HepG2 (cell line): ENCODE results near the gene ZKSCAN3. TPM values are rescaled to one million over a fixed set of nuclear protein-coding genes. Genes with fewer than 3 reads are reported as not detected.
A peak's percentile ranks its signal among the peaks of the same experiment; 100 is the strongest.

ENCODE experiments used
- ATAC-seq: fragments of 200-7000 bp; cut with Tn5 transposase; 3 replicates; pipeline ENCODE4 v1.9.1; 2020; ENCODE audit warnings: mild to moderate bottlenecking, moderate library complexity
- BruUV-seq: library from RNA; stranded (reverse); fragments of 400-500 nt; replicated peaks from 2 replicates; lab custom pipeline; 2021; lab: Mats Ljungman, UMichigan
- CTCF ChIA-PET: fragments of 300-600 bp; formaldehyde crosslinking; extraction: SDS; loops from one replicate; lab custom pipeline; 2021; ENCODE audit warnings: low total read pairs, inconsistent platforms, low intra/inter-chr PET ratio; lab: Yijun Ruan, JAX
- POLR2A ChIA-PET: fragments of 350-600 bp; sonication (Branson Sonifier 250); formaldehyde crosslinking; loops from one replicate; lab custom pipeline; 2020; ENCODE audit warnings: antibody characterized with exemption, inconsistent platforms; lab: Yijun Ruan, JAX
- DNase-seq: peaks from one replicate; pipeline ENCODE4 v3.0.0-alpha.2; 2015; ENCODE audit warnings: low spot score
- FAIRE-seq: peaks from 3 replicates; lab custom pipeline; 2011; peaks lifted over from hg19 to GRCh38; lab: Jason Lieb, UNC
- H2AFZ ChIP-seq: one replicate; pipeline ENCODE4 v1.6.1; 2011; ENCODE audit warnings: low read length, inconsistent platforms
- H3K27ac ChIP-seq: fragments of 300-600 bp; 3 replicates; pipeline ENCODE4 v1.8.0; 2011; ENCODE audit warnings: mixed run types, mild to moderate bottlenecking, mixed read lengths, low read length, inconsistent platforms; ENCODE audit not compliant: insufficient read depth; ENCODE audit errors: extremely low read length
- H3K27me3 ChIP-seq, 2 experiments: fragments of 200-600 bp in 1 of 2; 2 replicates in 1 of 2; 3 replicates in 1 of 2; pipeline versions ENCODE4 v1.6.0 to v1.8.0; 2011; ENCODE audit warnings: low read length in 2 of 2, mild to moderate bottlenecking in 2 of 2, moderate library complexity in 2 of 2, inconsistent platforms in 1 of 2; ENCODE audit not compliant: insufficient read depth in 2 of 2, control insufficient read depth in 1 of 2
- H3K36me3 ChIP-seq, 2 experiments: fragments of 200-600 bp in 1 of 2; replicated peaks in 1 of 2; 2 replicates in 1 of 2; 3 replicates in 1 of 2; pipeline versions ENCODE4 v1.5.1 to v1.8.0; 2011; ENCODE audit warnings: low read length in 2 of 2, inconsistent platforms in 1 of 2; ENCODE audit not compliant: insufficient read depth in 2 of 2, control insufficient read depth in 1 of 2
- H3K4me1 ChIP-seq: 2 replicates; pipeline ENCODE4 v1.5.1; 2012; ENCODE audit warnings: low read length, inconsistent platforms; ENCODE audit not compliant: insufficient read depth
- H3K4me2 ChIP-seq: 2 replicates; pipeline ENCODE4 v1.6.0; 2011; ENCODE audit warnings: low read depth, low read length, inconsistent platforms
- H3K4me3 ChIP-seq, 3 experiments: fragments of 200-600 bp in 1 of 3; sonication (generic), shearing (Covaris generic) in 1 of 3; replicated peaks in 1 of 3; 2 replicates each; pipeline ENCODE4 v1.5.1; 2011 to 2016; ENCODE audit warnings: low read length in 3 of 3, inconsistent platforms in 2 of 3, low read depth in 2 of 3, mild to moderate bottlenecking in 2 of 3, control low read depth in 1 of 3, mixed read lengths in 1 of 3; ENCODE audit not compliant: insufficient read depth in 1 of 3
- H3K79me2 ChIP-seq: one replicate; pipeline ENCODE4 v1.6.1; 2011; ENCODE audit warnings: low read length, inconsistent platforms; ENCODE audit not compliant: insufficient read depth
- H3K9ac ChIP-seq: 2 replicates; pipeline ENCODE4 v1.6.0; 2011; ENCODE audit warnings: mild to moderate bottlenecking, low read depth, low read length, inconsistent platforms; ENCODE audit not compliant: insufficient read depth
- H3K9me3 ChIP-seq: 2 replicates; pipeline ENCODE4 v1.5.1; 2012; ENCODE audit warnings: mild to moderate bottlenecking, low read length
- H4K20me1 ChIP-seq: 2 replicates; pipeline ENCODE4 v1.6.0; 2011; ENCODE audit warnings: inconsistent platforms, mild to moderate bottlenecking, low read length, moderate library complexity; ENCODE audit not compliant: insufficient read depth
- ARID3A ChIP-seq: IDR thresholded peaks from 2 replicates; pipeline ENCODE4 v1.6.1; 2012; ENCODE audit warnings: low read depth, low read length, improper control_type of control experiment
- DR1 ChIP-seq: sonication (generic); formaldehyde crosslinking; IDR thresholded peaks from 2 replicates; pipeline ENCODE4 v1.8.0; 2021; ENCODE audit warnings: mild to moderate bottlenecking, missing genetic modification reagents, inconsistent platforms
- FOXA1 ChIP-seq, 2 experiments: fragments of 450-650 bp in 1 of 2; sonication (generic) in 1 of 2; formaldehyde crosslinking in 1 of 2; IDR thresholded peaks; 2 replicates each; pipeline versions ENCODE4 v1.4.0 to v1.6.1; 2016 to 2020; ENCODE audit warnings: missing genetic modification reagents in 1 of 2
- FOXP1 ChIP-seq, 2 experiments: fragments of 450-650 bp in 1 of 2; IDR thresholded peaks; 2 replicates each; pipeline ENCODE4 v1.6.1; 2017 to 2018; ENCODE audit warnings: antibody characterized with exemption in 1 of 2
- HNRNPK ChIP-seq: fragments of 200-400 bp; formaldehyde crosslinking; IDR thresholded peaks from 2 replicates; pipeline ENCODE4 v1.6.1; 2018; ENCODE audit warnings: low read length, low read depth, moderate library complexity, mild to moderate bottlenecking; ENCODE audit not compliant: poor library complexity, severe bottlenecking
- HOXA5 ChIP-seq: sonication (generic); formaldehyde crosslinking; IDR thresholded peaks from 2 replicates; pipeline ENCODE4 v1.4.0; 2020; ENCODE audit warnings: missing genetic modification reagents
- NONO ChIP-seq, 2 experiments: fragments of 450-650 bp in 1 of 2; sonication (generic) in 1 of 2; formaldehyde crosslinking in 1 of 2; IDR thresholded peaks in 1 of 2; conservative IDR thresholded peaks in 1 of 2; 2 replicates each; pipeline versions ENCODE4 v1.6.1 to v1.8.0; 2017 to 2022; ENCODE audit warnings: mild to moderate bottlenecking in 1 of 2, missing genetic modification reagents in 1 of 2, moderate library complexity in 1 of 2
- NR2F2 ChIP-seq: IDR thresholded peaks from 2 replicates; pipeline ENCODE4 v1.6.1; 2012; ENCODE audit warnings: low read depth, inconsistent platforms, borderline replicate concordance
- PCBP2 ChIP-seq: fragments of 200-400 bp; formaldehyde crosslinking; optimal IDR thresholded peaks from 2 replicates; pipeline ENCODE3; 2018; ENCODE audit warnings: low read length, low read depth; ENCODE audit not compliant: poor library complexity, severe bottlenecking
- SIN3A ChIP-seq: IDR thresholded peaks from 2 replicates; pipeline ENCODE4 v1.6.1; 2011; ENCODE audit warnings: low read depth, mild to moderate bottlenecking, control low read depth, low read length, borderline replicate concordance
- SOX5 ChIP-seq: IDR thresholded peaks from 2 replicates; pipeline ENCODE4 v1.6.1; 2016; ENCODE audit warnings: borderline replicate concordance
- SOX6 ChIP-seq, 2 experiments: fragments of 450-650 bp in 1 of 2; sonication (generic) in 1 of 2; formaldehyde crosslinking in 1 of 2; IDR thresholded peaks; 2 replicates each; pipeline versions ENCODE4 v1.4.0 to v1.6.1; 2017 to 2020; ENCODE audit warnings: antibody characterized with exemption in 1 of 2, mild to moderate bottlenecking in 1 of 2, missing genetic modification reagents in 1 of 2
- TRIM24 ChIP-seq: sonication (generic); formaldehyde crosslinking; IDR thresholded peaks from 2 replicates; pipeline ENCODE4 v1.8.0; 2022; ENCODE audit warnings: mild to moderate bottlenecking, missing genetic modification reagents
- XRCC5 ChIP-seq: fragments of 200-400 bp; formaldehyde crosslinking; optimal IDR thresholded peaks from 2 replicates; pipeline ENCODE3; 2017; ENCODE audit warnings: mild to moderate bottlenecking, low read length
- ZHX1 ChIP-seq: sonication (generic); formaldehyde crosslinking; IDR thresholded peaks from 2 replicates; pipeline ENCODE4 v1.8.1; 2022; ENCODE audit warnings: low read depth, mild to moderate bottlenecking, missing genetic modification reagents
- ZNF543 ChIP-seq: sonication (generic); formaldehyde crosslinking; IDR thresholded peaks from 2 replicates; pipeline ENCODE4 v1.4.0; 2020; ENCODE audit warnings: mild to moderate bottlenecking, missing genetic modification reagents
- ZNF644 ChIP-seq: IDR thresholded peaks from 2 replicates; pipeline ENCODE4 v1.6.1; 2016; ENCODE audit warnings: low read depth
- ZNF780A ChIP-seq: sonication (generic); formaldehyde crosslinking; IDR thresholded peaks from 2 replicates; pipeline ENCODE4 v1.8.0; 2022; ENCODE audit warnings: mild to moderate bottlenecking, missing genetic modification reagents, moderate library complexity
- WGBS: methylation state at CpG from one replicate; pipeline ENCODE4 v1.1.6; 2017; ENCODE audit warnings: low lambda C conversion rate; 5-methylcytosine and 5-hydroxymethylcytosine counted together
- in situ Hi-C: cut with HindIII; loops from 2 replicates; pipeline ENCODE4 v1.10.0; 2017; ENCODE audit warnings: low pct_unique_long_range_greater_than_20kb; ENCODE audit not compliant: extremely low pct_ligation_motif_present
- intact Hi-C: fragments of 100-400 bp; cut with micrococcal nuclease; formaldehyde crosslinking; loops from one replicate; pipeline ENCODE4 v1.10.0; 2022; ENCODE audit not compliant: unreplicated experiment
- polyA plus RNA-seq, 8 experiments: library from polyadenylated mRNA; depleted of rRNA in 3 of 8; stranded (reverse) in 7 of 8; unstranded in 1 of 8; fragments of >200 nt; fragmentation: Illumina TruSeq in 4 of 8; extraction: Trizol in 4 of 8; gene quantifications; 2 replicates each; pipeline versions ENCODE4 v1.2.1 to v1.2.3, GENCODE V29; 2011 to 2016; ENCODE audit warnings: low read depth in 4 of 8, missing spikeins in 1 of 8, mixed read lengths in 1 of 8; ENCODE audit not compliant: insufficient read depth in 1 of 8
- total RNA-seq, 5 experiments: library from RNA; depleted of rRNA; stranded (reverse); fragments of >200 nt; fragmentation: Illumina TruSeq; extraction: Trizol; gene quantifications; 2 replicates each; pipeline ENCODE4 v1.2.3, GENCODE V29; 2016; ENCODE audit warnings: low read depth in 1 of 5

The ZKSCAN3 gene
- total and polyA plus RNA-seq, 2 of the 13 experiments (the other 11 are each of a cell fraction or from before 2014, with no cell fraction given): 3.3 to 7.4 TPM

- no TSS peak for BruUV-seq
- no peaks in the 10 kb centered on the region for H4K20me1 ChIP-seq
- ChIA-PET POLR2A (interaction anchor here (1.9 to 4.1 kb wide), 2 partner anchors 13 to 56 kb away, joined by 17 to 108 read pairs; partner anchors contain the start of genes ZSCAN26 and ZSCAN31), CTCF (no interaction called here)
- DNase-seq: peak; percentile 62
- peaks cover 4 to 16% of the 10 kb centered on the region in 2 experiments; a peak in 4 of 5 replicates for H3K36me3 ChIP-seq
- intact Hi-C loops: loop anchor here (5.0 kb wide), 2 partner anchors 40 to 55 kb away; partner anchors contain the start of genes PGBD1 and ZSCAN26
- ATAC-seq: peak; percentile 12; the same call in 1 of the 3 replicates
- peaks cover 36% of the 10 kb centered on the region for H3K4me1 ChIP-seq
- H3K79me2 ChIP-seq: no peaks in the 10 kb centered on the region
- H3K27ac ChIP-seq: no peak overlapping the region
- peaks cover 8% of the 10 kb centered on the region; the same call in 1 of the 2 replicates for H3K9me3 ChIP-seq
- no peak overlapping the region for H2AFZ ChIP-seq
- 15% methylated on average over 3 of the region's 3 CpGs for WGBS
- H3K4me2 ChIP-seq: peak overlapping the region; percentile 36
- no peak overlapping the region for H3K9ac ChIP-seq
- H3K4me3 ChIP-seq: no peak overlapping the region
- in situ Hi-C loops: no loop called here
- no peaks in the 10 kb centered on the region for H3K27me3 ChIP-seq
- FAIRE-seq: peak; percentile 65
- no peak for TF ChIP-seq FOXP1 (IDR thresholded peaks at IDR 0.05)
- TF ChIP-seq FOXP1 (CRISPR knock-in tag; IDR thresholded peaks at IDR 0.05): peak; percentile 93
- TF ChIP-seq SIN3A: no peak
- TF ChIP-seq ARID3A: 0 out of 2 replicates have a peak, but pooled peaks have one; percentile 42
- peak; percentile 69; the same call in 1 of the 2 replicates for TF ChIP-seq SOX5 (CRISPR knock-in tag)
- TF ChIP-seq PCBP2: no peak
- TF ChIP-seq FOXA1 (IDR thresholded peaks at IDR 0.05): no peak
- TF ChIP-seq FOXA1 (CRISPR knock-in tag; IDR thresholded peaks at IDR 0.05): no peak; the same call in 1 of the 2 replicates
- TF ChIP-seq NONO (IDR thresholded peaks at IDR 0.05): no peak
- peak; percentile 33; the same call in 1 of the 2 replicates for TF ChIP-seq NONO (CRISPR knock-in tag; conservative IDR thresholded peaks at IDR 0.05)
- peak; percentile 69; the same call in 1 of the 2 replicates for TF ChIP-seq HOXA5 (CRISPR knock-in tag)
- peak; percentile 58; the same call in 1 of the 2 replicates for TF ChIP-seq ZNF780A (CRISPR knock-in tag)
- 0 out of 2 replicates have a peak, but pooled peaks have one; percentile 59 for TF ChIP-seq ZHX1 (CRISPR knock-in tag)
- TF ChIP-seq HNRNPK: no peak
- TF ChIP-seq NR2F2: no peak
- TF ChIP-seq TRIM24 (CRISPR knock-in tag): no peak
- TF ChIP-seq XRCC5: no peak
- TF ChIP-seq SOX6 (IDR thresholded peaks at IDR 0.05): no peak
- TF ChIP-seq SOX6 (CRISPR knock-in tag; IDR thresholded peaks at IDR 0.05): peak; percentile 89
- 0 out of 2 replicates have a peak, but pooled peaks have one; percentile 10 for TF ChIP-seq ZNF644
- no peak for TF ChIP-seq ZNF543 (CRISPR knock-in tag)
- TF ChIP-seq DR1 (CRISPR knock-in tag): no peak
Measured at GRCh38 chr6:28322661-28323060, 27.1 kb upstream of the ZKSCAN3 start.
